ENCODE data around the gene TSPAN6.

Gene TSPAN6

GRCh38 chrX:100647739-100648138 is 11.1 kb upstream of the TSPAN6 start:
- no peak for DNase-seq (ENCODE audit: low spot score)

- no peak for DNase-seq (ENCODE audit: low spot score)
Observed at GRCh38 chrX:100647095-100647494, 10.5 kb upstream of the TSPAN6 start.

- DNase-seq (ENCODE audit: low spot score), result no peak
Observed at GRCh38 chrX:100645106-100645505, 8.5 kb upstream of the TSPAN6 start.

- DNase-seq (ENCODE audit: low spot score), result no peak
Observed at GRCh38 chrX:100643956-100644860, 7.6 kb upstream of the TSPAN6 start, which contains the start of gene SRPX2. Gene SRPX2, plus strand, starts transcription at chrX:100644199. Its CDS starts 2,124 bp downstream, at chrX:100646323.

DNA sequence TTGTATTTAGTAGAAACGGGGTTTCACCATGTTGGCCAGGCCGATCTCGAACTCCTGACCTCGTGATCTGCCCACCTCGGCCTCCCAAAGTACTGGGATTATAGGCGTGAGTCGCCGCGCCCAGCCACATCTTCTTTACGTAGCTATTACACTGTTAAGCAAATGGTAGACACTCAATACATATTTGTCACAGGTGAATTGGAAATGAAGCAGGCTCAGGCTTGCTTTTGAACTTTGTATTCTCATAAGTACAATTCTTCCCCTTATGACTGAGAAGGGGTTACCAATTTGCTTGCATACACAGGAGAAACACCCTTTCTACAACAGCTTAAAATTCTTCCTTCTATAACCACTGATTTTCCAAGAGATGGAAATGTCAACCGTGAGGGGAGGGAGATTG is 6.6 kb upstream of the TSPAN6 start:
- DNase-seq (ENCODE audit: low spot score), result no peak

GRCh38 chrX:100642290-100642689 is 5.7 kb upstream of the TSPAN6 start:
- no peak for DNase-seq (ENCODE audit: low spot score)

- DNase-seq (ENCODE audit: low spot score), result no peak
Observed at GRCh38 chrX:100635989-100636320, 651 bp downstream of the TSPAN6 start.

- DNase-seq (ENCODE audit: low spot score), result no peak
Observed at GRCh38 chrX:100635040-100635439, 1.6 kb downstream of the TSPAN6 start.

DNA sequence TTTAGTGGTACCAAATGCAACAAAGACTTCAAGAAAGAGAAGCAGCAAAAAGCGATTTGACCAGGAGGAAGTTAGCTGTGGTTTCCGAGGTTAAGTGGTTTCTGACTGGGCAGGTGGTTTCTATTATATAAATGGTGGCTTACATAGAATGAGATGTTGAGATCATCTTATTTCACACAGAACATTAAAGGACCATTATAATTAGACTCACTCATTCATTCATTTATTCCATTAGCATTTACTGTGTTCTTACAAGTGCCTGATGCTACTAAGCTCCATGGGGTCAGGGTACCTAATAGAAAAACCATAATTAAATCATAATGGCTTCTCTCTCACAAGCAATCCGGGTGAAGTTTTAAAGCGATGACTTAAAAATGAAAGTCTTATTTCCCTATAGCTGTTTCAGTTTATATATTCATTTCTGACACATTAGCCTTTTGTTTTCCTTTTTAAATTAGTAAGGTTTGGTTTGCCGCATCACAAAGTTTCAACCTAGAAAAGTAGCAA is 10.6 kb downstream of the TSPAN6 start:
- no peak for DNase-seq (ENCODE audit: low spot score)

DNA sequence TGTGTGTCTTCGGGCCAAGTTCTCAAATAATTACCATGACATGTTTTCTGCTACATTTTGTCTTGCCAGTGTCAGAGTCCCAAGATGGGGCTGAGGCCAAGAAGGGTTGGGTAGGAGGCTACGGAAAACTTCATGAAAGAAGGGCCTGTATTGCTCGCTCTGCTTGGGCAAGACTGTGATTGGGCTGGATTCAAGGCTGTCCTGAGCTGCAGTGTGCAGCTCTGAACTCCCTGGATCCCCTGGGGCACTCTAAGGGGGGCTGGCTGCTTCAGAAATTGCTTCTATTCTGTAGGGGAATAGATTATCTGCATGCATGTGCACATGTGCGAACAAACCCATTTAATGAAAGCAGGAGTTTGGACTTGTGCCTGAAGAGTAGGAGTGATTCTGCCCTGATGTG is 13.6 kb downstream of the TSPAN6 start:
- no peak for DNase-seq (ENCODE audit: low spot score)

DNA sequence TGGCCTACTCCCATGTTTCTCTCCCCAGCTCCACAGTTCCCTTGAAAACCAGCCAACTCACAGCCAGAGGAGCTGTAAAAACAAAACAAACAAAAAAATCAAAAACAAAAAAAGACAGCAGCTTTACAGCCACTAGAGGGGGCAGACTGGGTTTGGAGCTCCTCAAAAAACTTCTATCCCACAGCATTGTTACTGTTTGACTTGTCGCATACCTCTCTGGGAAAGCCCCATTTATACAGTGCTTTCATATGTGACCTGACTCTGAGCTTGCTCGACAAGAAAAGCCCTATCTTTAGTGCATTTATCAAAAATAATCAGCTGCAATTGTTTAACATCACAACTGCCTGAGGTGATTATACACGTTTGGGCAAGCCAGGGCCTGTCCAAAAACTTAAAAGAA is 21.6 kb downstream of the TSPAN6 start:
- DNase-seq (ENCODE audit: low spot score), result no peak

DNA sequence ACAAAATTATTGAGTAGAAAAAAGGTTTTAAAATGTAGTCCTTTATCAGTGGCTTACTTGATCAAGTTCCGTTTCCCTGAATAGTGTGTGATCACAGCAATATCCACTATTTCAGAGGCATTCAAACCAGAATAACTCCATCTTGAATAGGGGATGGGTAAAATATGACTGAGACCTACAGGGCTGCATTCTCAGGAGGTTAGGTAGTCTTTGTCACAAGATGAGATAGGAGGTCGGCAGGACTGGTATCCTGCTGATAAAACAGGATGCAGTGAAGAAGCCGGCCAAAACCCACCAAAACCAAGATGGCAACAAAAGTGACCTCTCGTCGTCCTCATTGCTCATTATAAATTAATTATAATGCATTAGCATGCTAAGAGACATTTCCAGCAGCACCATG is 24.7 kb downstream of the TSPAN6 start:
- no peak for DNase-seq (ENCODE audit: low spot score)

GRCh38 chrX:100609591-100609990 is 27.0 kb downstream of the TSPAN6 start:
- DNase-seq (ENCODE audit: low spot score), result no peak

DNA sequence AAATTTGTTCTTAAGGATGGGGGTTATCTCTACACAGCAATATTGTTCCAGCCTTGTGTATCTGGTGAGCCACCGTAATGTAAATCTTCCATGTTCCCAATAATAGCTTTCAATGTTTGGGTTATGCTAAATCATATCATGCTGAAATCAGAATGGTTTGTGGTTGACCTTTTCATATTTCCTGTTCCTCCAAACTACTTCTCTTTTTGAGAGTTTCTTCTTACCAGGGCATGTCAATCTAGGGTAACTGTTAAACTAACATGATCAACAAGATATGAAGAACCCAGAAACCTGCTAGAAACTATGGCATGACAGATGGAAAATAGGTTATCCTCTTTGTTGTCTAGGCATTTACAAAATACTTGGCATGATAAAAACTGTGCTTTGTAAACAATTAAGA is 29.9 kb downstream of the TSPAN6 start:
- DNase-seq (ENCODE audit: low spot score), result no peak

- no peak for DNase-seq (ENCODE audit: low spot score)
Observed at GRCh38 chrX:100600758-100601157, 35.8 kb downstream of the TSPAN6 start.

- no peak for DNase-seq (ENCODE audit: low spot score)
Observed at GRCh38 chrX:100600340-100600739, 36.3 kb downstream of the TSPAN6 start.

GRCh38 chrX:100599456-100599855 is 37.1 kb downstream of the TSPAN6 start:
- no peak for DNase-seq (ENCODE audit: low spot score)

GRCh38 chrX:100596601-100597000 is 40.0 kb downstream of the TSPAN6 start:
- no peak for DNase-seq (ENCODE audit: low spot score)

DNA sequence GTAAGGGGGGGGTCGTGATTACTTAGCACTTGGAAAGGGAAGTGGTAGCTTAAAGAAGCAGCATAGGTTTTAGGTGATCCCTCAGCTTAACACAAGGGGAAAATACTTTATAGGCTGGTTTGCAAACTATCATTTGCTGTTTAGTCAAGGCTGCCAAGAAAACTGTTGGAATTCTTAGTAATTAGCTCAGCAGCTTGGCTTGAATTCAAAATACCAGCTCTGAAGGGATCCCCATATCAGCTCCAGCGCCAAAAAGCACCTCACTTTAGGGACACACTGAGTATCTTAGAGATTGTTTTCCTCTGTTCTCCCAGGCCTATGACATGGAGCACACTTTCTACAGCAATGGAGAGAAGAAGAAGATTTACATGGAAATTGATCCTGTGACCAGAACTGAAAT is 43.0 kb downstream of the TSPAN6 start:
- no peak for DNase-seq (ENCODE audit: low spot score)

DNA sequence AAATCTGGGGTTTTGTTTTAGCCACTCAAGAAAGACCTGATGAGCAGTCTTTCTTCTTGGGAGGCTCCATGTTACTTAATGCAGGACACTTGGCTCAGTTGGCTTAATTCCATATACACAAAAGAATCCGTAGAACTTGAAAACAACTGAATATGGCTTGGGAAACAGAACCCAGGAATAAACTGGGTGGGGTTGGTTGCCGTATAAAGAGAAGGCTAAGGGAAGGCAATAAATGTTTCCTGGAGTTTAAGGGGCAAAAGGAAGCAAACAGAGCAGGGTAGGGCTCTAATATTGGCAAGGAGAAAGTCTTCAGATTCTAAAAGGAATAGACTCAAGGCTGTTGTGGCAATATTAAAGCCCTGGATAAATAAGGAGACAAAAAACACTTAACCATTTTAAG is 43.5 kb downstream of the TSPAN6 start:
- no peak for DNase-seq (ENCODE audit: low spot score)

GRCh38 chrX:100591256-100592051 is 45.2 kb downstream of the TSPAN6 start:
- no peak for DNase-seq (ENCODE audit: low spot score)

DNA sequence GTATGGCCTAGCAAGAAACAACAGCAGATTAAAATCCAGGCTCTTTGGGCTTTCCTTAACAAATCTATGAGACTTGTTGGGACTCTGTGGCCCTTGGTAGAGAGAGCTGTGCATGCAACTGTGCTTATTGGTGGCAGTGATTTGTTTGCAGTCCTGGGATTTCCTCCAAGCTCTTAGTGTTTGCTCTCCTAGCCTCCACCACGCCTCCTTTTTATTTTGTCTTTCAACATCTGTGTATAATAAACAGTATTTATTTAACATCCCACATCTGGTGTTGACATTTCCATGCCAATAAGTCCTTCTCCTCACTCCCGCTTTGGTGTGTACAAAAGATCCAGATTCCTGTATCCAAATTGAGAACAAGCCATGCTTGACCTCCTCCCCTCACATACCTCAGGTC is 48.7 kb downstream of the TSPAN6 start:
- DNase-seq (ENCODE audit: low spot score), result no peak

DNA sequence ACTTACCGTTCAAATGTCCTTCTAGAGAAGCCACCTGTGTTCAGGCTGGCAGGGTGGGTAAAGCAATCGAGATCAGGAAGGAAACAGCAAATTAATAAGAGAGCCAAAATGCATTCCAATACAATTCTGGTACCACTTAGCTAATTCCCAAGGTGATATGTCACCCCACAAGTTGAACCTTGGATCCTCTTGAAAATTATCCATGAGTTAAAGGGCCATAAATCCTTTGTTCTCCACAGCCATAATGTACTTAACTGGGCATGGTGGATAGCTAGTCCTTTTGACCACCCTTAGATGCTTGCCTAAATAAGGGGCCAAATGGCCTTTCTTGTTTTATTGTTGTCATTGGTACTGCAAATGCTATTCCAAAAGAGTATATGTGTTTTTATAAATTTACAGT is 49.9 kb downstream of the TSPAN6 start:
- DNase-seq (ENCODE audit: low spot score), result no peak

All from hematopoietic multipotent progenitor cell treated with erythropoietin and hydrocortisone succinate and interleukin-3 and kit ligand, for 17 days (in vitro differentiated cells).